OCI-LY7 (cell line): ENCODE measurements around the gene PRKG1.

ENCODE experiments used
- CTCF ChIP-seq: fragments of 200-600 bp; sonication (generic); conservative IDR thresholded peaks from 2 replicates; pipeline ENCODE4 v1.5.1; 2014; ENCODE audit warnings: mild to moderate bottlenecking, antibody characterized with exemption, low read length, moderate library complexity, mixed read lengths
- EZH2phosphoT487 ChIP-seq: fragments of 200-600 bp; sonication (generic); IDR thresholded peaks from 2 replicates; pipeline ENCODE4 v1.6.1; 2018; ENCODE audit warnings: low read depth, borderline replicate concordance, mild to moderate bottlenecking, mixed run types, antibody characterized with exemption, low read length, moderate library complexity, mixed read lengths

- TF ChIP-seq CTCF (no peak), EZH2phosphoT487 (no peak)
Observed at GRCh38 chr10:51342381-51342780, 268.1 kb downstream of the PRKG1 start.
